Hematopoietic multipotent progenitor cell (in vitro differentiated cells): ENCODE results near the gene METTL21C. TPM values are rescaled to one million over a fixed set of nuclear protein-coding genes. Genes with fewer than 3 reads are reported as not detected.

Experiments
- DNase-seq, 3 donors: peaks; one replicate each; pipeline ENCODE4 v3.0.0-alpha.2; 2011 to 2015; ENCODE audit warnings: low read depth in 2 of 3, low spot score in 2 of 3
- total RNA-seq: library from RNA; depleted of rRNA; stranded (reverse); fragments of >200 nt; gene quantifications from one replicate; pipeline ENCODE4 v1.2.3, GENCODE V29; 2012

Gene METTL21C
- total RNA-seq, 1 donor: not detected

DNA sequence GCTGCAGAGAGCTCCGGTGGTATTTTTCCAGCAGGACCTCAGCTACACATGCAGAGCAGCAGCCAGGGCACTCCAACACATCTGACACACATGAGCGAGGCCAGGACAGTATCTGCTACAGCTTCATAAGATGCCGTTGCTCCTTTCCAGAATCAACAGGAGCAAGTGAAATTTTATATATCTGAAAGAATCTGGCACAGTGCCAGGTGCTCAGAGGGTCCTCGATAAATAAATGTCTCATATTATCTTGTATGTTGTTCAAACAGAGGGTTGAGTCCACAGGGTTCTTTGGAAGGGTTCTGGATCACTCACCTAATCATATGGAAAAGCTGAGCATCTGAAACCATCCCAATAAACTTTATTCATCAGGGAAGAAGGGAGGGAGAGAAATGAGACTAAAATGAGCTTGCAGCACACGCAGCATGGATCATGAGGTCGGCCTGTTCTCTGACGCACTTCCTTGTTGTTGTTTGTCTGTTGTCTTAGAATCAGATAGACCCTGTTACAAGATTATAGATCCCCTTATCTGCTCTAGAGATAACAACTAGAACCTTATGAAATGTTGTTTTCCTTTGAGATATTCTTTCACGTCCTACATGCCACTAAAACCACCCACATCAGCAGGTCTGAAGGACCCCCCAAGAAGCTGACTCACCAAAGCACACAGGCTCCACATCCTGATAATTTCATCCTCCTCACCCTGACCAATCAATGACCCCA lies 3.2 kb upstream of the METTL21C start:
- no peak for DNase-seq

DNA sequence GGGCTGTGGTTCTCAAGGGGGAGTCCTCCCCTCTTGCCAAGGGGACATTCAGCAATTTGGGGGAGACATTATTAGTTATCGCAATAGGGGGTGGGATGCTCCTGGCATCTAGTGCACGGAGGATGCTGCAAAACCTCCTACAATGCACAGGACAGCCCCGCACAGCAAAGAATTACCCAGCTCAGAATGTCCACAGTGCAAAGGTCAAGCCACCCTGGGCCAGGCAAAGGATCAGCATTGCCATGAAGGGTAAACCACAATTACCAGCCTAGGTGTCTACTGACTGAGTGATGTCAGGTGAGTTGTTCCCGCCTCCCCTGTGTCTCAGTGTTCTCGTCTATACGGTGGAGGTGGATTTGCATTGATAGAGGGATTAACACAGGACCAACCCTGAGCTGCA lies 2.4 kb upstream of the METTL21C start:
- DNase-seq: no peak

DNA sequence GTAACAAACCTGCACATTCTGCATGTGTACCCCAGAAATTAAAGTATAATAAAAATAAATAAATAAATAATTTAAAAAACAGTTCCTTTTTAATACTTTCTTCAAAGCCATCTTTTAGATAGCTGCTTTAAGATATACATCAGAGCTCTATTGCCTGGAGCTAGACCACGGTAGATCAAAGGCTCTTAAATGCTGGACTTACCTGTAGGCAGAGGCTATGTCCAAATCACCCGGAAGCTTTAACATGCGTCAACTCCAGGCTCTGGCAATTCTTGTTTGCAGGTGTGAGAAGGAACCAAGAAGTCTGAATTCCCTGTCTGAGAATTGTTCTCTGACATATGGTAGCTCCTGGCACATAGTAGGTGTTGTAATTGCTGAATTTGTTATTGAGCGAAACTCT lies 1.6 kb upstream of the METTL21C start:
- no peak for DNase-seq

DNA sequence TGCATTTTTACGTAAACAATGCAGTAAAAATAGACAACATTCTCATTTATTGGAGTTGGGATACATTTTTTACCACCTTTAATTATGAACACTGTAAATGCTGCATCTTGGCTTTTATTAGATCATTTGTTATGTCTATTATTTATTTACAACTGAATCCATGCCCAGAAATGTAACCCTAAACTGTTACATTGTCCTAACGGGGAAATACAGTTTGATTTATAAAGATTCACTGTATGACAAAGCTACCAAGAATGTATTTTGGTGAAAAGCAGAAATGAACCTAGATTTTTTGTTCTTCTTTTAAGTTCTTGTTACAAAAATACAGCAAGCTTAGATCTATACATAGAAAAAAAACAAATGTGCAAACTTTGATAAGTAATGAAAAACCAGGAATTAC lies 1.1 kb downstream of the METTL21C start:
- no peak for DNase-seq

DNA sequence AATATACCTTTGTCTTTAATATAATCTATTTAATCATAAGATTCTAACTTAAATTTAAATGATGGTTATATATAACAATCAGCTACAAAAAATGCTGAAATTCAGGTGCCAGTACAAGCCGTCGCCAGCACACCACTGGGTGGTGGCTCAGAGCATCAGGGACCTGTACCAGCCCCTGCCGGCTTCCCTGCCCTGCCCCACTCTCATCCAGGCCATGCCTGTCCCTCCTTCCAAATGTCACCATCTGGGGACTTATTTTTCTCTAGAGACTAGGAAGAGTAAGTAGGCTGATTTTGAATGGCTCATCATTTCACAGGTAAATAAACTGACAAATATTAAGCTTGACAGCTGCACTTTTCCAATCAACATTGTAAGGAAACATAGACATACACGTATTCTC lies 1.6 kb downstream of the METTL21C start:
- no peak for DNase-seq

DNA sequence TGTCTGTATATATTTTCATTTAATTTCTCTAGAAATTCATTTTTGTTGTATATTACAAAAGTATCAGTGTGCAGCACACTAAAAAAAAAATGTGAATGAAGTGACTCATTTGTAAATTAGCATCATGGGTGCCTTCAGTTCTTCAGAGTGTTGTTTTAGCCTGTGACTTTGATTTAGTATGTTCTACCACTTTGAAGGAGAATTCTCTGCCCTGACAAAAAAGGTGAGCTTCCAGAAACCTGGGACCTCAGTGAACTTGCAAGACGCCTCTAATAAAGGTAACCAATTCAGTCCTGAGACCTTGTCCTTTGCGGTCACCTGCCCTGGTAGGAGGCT lies 2.4 kb downstream of the METTL21C start:
- DNase-seq: no peak

DNA sequence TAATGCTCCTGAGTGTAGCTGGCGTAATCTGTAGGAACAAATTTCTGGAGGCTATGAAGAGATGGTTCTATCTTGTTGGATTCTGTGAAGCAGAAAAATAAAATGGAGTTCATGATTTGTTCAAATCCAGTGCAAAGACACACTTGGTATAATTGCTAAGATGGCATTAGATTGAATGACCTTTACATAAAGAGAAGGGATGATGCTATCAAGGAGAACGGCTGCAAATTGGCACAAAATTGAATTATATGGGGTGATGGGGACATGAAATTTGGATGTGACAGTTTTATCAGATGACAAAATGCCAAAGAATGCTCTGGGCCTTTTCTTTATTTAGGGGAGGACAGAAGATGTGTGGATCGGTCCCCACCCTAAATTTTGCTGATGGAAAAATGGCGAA lies 4.0 kb downstream of the METTL21C start:
- DNase-seq: no peak

DNA sequence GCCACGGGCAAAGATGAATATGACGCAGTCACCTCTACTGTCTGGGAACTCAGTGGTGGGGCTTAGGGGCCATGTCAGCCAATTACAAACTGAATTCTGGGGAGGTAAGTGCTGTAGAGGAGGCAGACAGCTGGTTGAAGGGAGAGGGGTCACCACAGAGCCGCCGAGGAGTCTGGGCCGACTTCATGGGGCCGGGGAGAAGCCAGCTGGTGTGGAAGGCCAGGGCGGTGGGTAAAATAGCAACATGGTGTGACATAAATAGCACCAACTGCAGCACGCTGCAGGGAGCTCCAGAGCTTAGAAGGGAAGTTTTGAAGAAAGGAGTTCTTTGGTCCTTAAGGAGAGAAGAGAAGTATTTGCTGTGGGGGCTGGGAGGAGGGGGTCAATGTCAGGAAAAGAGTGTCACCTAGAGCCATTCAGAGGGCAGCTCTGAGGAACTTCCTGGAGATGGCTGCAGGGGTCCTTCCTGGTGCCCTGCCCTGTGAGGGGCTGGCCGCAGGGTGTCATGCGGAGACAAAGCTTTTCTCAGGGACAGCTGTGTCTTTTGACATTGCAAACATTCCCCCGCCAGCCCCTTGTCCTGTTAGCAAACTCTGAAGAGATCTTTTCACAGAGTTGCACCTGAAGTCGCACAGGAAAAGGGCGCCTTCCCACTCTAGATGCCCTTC lies 6.4 kb downstream of the METTL21C start:
- DNase-seq: no peak

DNA sequence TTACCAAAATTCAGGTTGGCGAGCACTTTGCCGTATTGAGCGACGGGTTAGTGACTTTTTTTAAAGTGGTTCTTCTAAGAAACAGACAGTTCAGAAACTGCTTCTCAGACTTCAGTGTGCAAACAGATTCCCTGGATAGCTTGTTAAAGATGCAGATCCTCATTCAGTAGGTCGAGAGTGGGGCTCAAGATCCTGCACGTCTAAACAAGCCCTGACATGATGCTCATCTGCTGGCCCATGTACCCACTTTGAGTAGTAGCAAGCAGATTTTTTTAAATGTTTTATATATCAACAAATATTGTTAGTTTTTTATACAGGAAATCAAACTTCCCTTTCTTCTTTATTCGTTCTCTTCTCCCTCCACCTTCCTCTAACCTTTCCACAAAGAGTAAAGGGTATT lies 7.3 kb downstream of the METTL21C start:
- no peak for DNase-seq

DNA sequence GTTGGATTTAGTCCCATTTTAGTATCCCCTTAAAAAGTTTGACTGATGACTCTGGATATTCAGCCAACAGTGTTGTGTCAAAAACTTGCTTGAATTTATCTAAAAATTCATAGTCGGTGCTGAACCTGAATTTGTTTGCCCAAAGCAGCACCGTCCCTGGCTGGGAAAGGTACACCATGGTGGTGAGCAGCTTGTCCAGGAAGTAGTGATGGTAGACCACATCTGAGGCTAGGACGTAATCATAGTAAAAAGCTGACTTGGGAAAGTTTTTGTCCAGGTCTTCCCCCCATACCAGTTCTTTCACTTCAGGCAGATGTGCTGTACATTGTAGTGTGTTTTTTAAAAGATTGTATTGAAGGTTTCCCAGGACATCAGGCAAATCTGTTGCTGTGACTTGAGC lies 8.8 kb downstream of the METTL21C start:
- DNase-seq: no peak

DNA sequence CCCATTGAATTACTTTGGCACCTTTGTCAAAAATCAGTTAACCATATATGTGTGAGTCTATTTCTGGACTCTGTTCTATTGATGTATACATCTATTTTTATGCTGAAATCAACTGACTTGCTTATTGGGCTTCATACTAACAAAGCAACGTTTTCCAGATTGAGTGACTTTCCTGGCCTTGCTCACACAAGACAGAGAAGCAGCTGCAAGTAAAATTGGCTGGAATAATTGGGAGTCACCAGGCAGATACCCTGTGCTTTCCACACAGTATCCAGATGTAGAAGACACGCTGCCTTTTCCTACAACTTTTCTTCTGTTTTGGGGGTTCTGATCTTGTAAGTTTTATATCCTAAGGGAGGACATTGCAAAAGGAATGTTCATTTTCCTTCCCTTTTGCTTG lies 11.2 kb downstream of the METTL21C start:
- no peak for DNase-seq

DNA sequence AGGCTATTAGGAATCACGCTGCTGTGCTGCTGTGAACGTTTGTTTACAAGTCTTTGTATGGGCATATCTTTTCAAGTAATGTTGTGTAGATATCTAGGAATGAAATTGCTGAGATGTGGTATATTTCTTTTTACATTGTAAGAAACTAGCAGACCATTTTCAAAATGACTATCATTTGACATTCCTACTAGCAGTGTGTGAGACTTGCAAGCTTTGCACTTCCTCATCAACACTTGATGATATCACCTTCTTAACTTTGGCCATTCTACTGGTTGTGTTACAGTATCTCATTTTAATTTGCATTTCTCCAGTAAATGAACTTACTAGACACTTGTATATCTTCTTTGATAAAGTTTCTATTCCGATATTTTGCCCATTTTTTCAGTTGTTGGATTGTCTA lies 12.1 kb downstream of the METTL21C start:
- no peak for DNase-seq

DNA sequence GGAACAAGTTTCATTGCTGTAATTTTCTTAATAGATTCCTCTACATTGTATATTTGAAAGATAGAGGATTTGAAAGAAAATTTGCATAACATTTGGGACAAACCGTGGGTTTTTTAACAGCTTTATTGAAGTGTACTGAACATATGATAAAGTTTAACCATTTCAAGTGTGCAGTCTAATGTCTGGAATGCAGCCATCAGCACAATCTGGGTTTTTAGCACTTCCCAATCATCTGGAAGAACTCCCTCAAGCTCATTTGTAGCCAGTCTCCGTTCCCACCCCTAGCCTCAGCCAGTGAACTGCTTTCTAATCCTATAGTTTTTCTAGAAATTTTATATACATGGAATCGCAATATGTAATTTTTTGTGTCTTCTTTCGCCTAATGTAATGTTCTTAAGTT lies 12.6 kb downstream of the METTL21C start:
- DNase-seq: no peak

DNA sequence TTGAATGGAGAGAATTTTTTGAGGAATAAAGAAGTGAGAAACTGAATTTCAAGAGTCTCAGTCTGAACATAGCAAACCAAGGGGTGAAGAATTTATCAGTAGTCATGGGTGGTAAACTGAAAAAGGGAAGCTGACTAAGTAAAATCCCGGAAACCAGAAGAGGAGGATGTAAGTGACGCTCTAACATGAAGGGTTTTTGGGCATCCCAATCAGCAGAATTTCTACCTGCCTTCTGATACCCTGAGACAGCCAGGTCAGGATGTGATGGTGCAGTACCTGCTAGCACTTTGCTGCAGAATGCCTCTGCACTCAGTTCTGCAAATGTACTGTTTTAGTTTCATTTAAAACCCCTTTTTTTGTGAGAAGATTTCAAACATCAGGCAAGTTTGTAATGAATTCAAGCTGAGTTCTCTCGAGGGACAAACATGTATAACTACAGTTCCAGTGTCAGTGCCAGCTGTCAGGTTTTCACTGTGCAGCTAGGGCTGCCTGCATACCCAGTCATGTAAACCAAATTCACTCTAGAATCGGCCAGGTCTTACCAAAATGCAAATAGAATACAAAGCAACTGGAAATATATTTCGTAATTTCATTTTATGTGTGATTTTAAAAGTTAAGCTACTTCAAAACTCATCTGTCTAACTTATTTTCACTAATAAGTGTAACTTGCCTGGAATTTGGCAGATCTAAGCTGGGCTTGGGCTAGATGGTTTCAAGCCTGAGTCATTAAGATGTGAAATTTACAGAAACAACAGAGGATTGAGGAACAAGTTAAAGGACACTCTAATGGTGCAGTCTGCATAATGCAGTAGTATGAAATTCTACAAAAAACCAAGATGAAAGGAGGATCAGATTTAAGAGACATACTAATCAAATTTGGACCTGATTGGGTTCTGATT lies 13.8 kb downstream of the METTL21C start:
- peak in 2 of 3 donors; percentile 24 to 67 for DNase-seq

DNA sequence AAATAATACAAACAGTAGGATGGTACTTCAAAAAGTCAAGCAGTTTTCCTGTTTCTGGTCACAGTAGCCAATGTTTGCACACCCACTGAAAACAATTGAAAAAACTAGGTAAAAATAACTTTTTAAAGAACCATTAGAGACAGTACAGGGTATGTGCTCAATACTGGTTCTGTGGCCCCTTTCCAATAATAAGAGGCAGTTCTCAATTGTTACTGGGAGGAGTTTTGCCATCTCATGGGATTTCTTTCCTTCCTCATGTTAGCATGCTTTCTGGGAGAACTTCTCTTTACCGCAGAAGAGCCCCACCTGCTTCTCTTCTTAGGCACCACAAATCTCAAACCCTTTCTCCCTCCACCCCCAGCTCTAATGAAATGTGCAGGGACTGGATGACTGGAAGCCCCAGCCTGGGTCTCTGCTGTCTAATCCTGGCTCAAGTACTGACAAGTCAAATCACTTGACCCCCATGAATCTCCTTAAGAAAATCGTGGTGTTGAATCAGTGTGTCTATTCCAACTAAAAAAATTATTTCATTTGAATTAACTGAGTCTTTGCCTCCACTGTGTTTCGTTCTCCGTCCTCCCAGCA lies 14.6 kb downstream of the METTL21C start:
- DNase-seq: no peak

DNA sequence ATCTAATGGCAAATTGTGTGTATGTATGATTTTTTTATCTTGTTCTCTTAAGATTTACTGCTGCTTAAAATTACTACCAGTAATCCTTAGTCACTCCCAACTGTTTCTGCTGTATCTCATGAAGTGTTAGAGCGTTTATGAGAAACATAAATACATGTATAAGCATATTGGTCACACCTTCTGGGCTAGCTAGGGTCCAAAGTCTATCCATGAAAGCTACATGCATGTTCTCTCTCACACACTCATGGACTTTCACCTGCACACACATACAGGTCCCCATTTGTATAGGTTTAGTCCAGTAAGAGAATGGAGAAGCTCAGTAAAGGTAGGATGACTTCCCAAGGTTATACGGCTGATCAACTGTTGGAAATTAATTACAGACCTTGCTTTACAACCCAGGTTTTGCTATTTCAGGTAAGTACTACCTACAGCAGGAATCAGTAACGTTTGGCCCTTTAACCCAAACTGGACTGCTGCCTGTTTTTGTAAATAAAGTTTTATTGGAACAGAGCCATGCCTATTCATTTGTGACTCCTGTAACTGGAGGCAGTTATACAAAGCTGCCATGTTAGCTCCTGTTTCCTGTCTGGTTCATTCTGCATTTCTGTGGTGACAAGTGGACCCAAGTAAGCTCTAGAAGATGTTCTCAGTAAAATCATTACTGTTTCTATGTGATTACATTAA lies 15.3 kb downstream of the METTL21C start:
- no peak for DNase-seq

DNA sequence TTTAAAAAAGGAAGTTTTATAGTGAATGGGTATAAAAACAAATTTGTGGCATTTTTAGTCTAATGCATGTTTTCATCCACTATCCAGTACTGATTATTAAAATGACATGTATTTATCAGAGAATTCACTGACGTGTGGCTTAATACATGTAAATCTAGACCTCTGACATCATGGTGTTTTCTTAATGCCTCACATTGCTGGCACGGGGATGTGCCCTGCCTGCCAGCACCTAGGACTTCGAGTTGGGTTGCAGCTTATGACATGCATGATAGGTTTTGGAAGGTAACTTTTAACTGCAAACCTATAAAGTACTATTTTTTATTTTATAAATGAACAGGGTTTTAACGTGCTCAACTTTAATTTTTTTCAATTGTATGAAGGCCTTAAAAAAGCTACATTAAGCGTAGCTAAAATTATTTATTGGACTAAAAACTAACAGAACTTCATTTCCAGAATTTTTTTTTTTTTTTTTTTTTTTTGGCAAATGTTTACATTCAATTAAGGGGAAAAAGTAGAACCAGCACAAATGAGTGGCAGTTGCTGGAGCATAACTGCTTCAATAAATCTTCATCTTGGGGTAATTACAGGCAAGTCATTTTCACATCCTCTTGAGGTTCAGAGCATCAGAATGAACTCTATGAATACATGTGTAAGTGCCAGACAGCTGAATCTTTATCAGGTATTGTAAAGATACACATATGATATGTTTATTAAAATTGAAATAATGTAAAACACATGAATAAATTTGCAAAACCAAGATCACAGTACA lies 16.3 kb downstream of the METTL21C start:
- DNase-seq: no peak

DNA sequence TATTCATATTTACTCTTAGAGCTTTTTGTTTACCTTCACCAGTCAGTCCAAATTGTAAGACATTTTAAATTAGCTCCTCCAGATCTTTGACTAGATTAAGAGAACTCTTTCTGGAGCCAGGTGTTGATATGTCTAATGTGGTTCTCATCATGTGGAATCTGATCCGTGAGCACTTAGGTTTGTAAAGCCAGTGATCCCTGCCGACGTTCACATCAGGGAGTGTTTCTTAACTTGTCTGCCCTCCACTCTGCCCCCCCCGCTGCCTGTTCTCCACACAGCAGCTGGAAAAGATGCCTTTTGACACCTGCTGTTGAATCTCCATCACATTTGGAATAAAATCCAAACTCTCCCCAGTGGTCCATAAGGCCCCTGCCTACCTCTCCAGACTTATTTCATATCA lies 17.7 kb downstream of the METTL21C start:
- DNase-seq: no peak

DNA sequence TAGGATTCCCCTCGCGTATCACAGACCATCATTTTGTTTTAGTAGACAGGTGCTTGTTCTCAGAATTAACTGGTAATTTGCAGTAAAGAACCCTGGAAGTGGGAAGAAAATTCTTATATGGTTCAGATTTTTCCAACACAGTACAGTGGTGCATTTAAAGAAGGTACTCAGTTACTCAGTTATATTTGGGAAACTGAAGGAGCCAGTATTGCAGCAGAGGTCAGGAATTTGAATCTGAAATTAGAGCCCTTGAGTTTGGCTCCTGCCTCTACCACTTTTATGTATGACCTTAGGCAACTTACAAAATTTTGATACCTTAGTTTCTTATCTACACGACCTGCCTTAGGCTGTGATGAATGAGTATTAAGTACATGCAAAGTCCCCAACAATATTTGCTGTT lies 19.7 kb downstream of the METTL21C start:
- DNase-seq: no peak

DNA sequence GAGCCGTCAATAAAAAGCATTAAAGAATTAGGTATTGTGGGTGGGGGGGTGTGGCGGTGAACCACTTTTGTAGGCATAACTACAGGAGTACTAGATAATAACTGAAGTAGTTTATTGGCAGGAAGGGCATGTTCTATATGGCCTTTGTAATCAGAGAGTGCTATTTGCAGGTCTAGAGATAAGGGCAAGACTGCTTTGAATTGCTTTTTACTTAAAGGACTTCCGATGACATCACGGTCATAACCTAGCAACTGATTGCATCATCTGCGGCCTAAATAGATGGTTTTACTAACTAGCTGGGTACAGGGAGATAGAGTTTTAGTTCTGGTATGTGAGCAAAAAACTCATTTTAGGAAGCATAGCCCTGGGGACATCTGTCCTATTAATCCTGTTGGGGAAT lies 24.7 kb downstream of the METTL21C start:
- DNase-seq: no peak
